HepG2 (cell line): ENCODE data around the gene TYMS. TPM values are rescaled to one million over a fixed set of nuclear protein-coding genes. Genes with fewer than 3 reads are reported as not detected.

Experiments
- ATAC-seq: fragments of 200-7000 bp; cut with Tn5 transposase; 3 replicates; pipeline ENCODE4 v1.9.1; 2020; ENCODE audit warnings: mild to moderate bottlenecking, moderate library complexity
- BruUV-seq: library from RNA; stranded (reverse); fragments of 400-500 nt; replicated peaks from 2 replicates; lab custom pipeline; 2021; lab: Mats Ljungman, UMichigan
- CTCF ChIA-PET: fragments of 300-600 bp; formaldehyde crosslinking; extraction: SDS; loops from one replicate; lab custom pipeline; 2021; ENCODE audit warnings: low total read pairs, inconsistent platforms, low intra/inter-chr PET ratio; lab: Yijun Ruan, JAX
- POLR2A ChIA-PET: fragments of 350-600 bp; sonication (Branson Sonifier 250); formaldehyde crosslinking; loops from one replicate; lab custom pipeline; 2020; ENCODE audit warnings: antibody characterized with exemption, inconsistent platforms; lab: Yijun Ruan, JAX
- DNase-seq: peaks from one replicate; pipeline ENCODE4 v3.0.0-alpha.2; 2015; ENCODE audit warnings: low spot score
- FAIRE-seq: peaks from 3 replicates; lab custom pipeline; 2011; peaks lifted over from hg19 to GRCh38; lab: Jason Lieb, UNC
- H2AFZ ChIP-seq: one replicate; pipeline ENCODE4 v1.6.1; 2011; ENCODE audit warnings: low read length, inconsistent platforms
- H3K27ac ChIP-seq: fragments of 300-600 bp; 3 replicates; pipeline ENCODE4 v1.8.0; 2011; ENCODE audit warnings: mixed run types, mild to moderate bottlenecking, mixed read lengths, low read length, inconsistent platforms; ENCODE audit not compliant: insufficient read depth; ENCODE audit errors: extremely low read length
- H3K27me3 ChIP-seq, 2 experiments: fragments of 200-600 bp in 1 of 2; 2 replicates in 1 of 2; 3 replicates in 1 of 2; pipeline versions ENCODE4 v1.6.0 to v1.8.0; 2011; ENCODE audit warnings: low read length in 2 of 2, mild to moderate bottlenecking in 2 of 2, moderate library complexity in 2 of 2, inconsistent platforms in 1 of 2; ENCODE audit not compliant: insufficient read depth in 2 of 2, control insufficient read depth in 1 of 2
- H3K36me3 ChIP-seq, 2 experiments: fragments of 200-600 bp in 1 of 2; replicated peaks in 1 of 2; 2 replicates in 1 of 2; 3 replicates in 1 of 2; pipeline versions ENCODE4 v1.5.1 to v1.8.0; 2011; ENCODE audit warnings: low read length in 2 of 2, inconsistent platforms in 1 of 2; ENCODE audit not compliant: insufficient read depth in 2 of 2, control insufficient read depth in 1 of 2
- H3K4me1 ChIP-seq: 2 replicates; pipeline ENCODE4 v1.5.1; 2012; ENCODE audit warnings: low read length, inconsistent platforms; ENCODE audit not compliant: insufficient read depth
- H3K4me2 ChIP-seq: 2 replicates; pipeline ENCODE4 v1.6.0; 2011; ENCODE audit warnings: low read depth, low read length, inconsistent platforms
- H3K4me3 ChIP-seq, 3 experiments: fragments of 200-600 bp in 1 of 3; sonication (generic), shearing (Covaris generic) in 1 of 3; replicated peaks in 1 of 3; 2 replicates each; pipeline ENCODE4 v1.5.1; 2011 to 2016; ENCODE audit warnings: low read length in 3 of 3, inconsistent platforms in 2 of 3, low read depth in 2 of 3, mild to moderate bottlenecking in 2 of 3, control low read depth in 1 of 3, mixed read lengths in 1 of 3; ENCODE audit not compliant: insufficient read depth in 1 of 3
- H3K79me2 ChIP-seq: one replicate; pipeline ENCODE4 v1.6.1; 2011; ENCODE audit warnings: low read length, inconsistent platforms; ENCODE audit not compliant: insufficient read depth
- H3K9ac ChIP-seq: 2 replicates; pipeline ENCODE4 v1.6.0; 2011; ENCODE audit warnings: mild to moderate bottlenecking, low read depth, low read length, inconsistent platforms; ENCODE audit not compliant: insufficient read depth
- H3K9me3 ChIP-seq: 2 replicates; pipeline ENCODE4 v1.5.1; 2012; ENCODE audit warnings: mild to moderate bottlenecking, low read length
- H4K20me1 ChIP-seq: 2 replicates; pipeline ENCODE4 v1.6.0; 2011; ENCODE audit warnings: inconsistent platforms, mild to moderate bottlenecking, low read length, moderate library complexity; ENCODE audit not compliant: insufficient read depth
- AKAP8 ChIP-seq: sonication (generic); formaldehyde crosslinking; IDR thresholded peaks from 2 replicates; pipeline ENCODE4 v1.5.1; 2020; ENCODE audit warnings: mild to moderate bottlenecking, missing genetic modification reagents
- KDM1A ChIP-seq: IDR thresholded peaks from 2 replicates; pipeline ENCODE4 v1.6.1; 2016; ENCODE audit warnings: missing compliant biosample characterization
- NFE2L1 ChIP-seq: sonication (generic); formaldehyde crosslinking; IDR thresholded peaks from 2 replicates; pipeline ENCODE4 v1.4.0; 2020; ENCODE audit warnings: missing genetic modification reagents, mild to moderate bottlenecking, borderline replicate concordance
- NPAS2 ChIP-seq: sonication (generic); formaldehyde crosslinking; IDR thresholded peaks from 2 replicates; pipeline ENCODE4 v1.8.0; 2022; ENCODE audit warnings: mild to moderate bottlenecking, missing genetic modification reagents, borderline replicate concordance
- NR3C1 ChIP-seq: sonication (generic); formaldehyde crosslinking; IDR thresholded peaks from 2 replicates; pipeline ENCODE4 v1.4.0; 2020; ENCODE audit warnings: missing genetic modification reagents
- PRPF4 ChIP-seq: fragments of 200-400 bp; formaldehyde crosslinking; IDR thresholded peaks from 2 replicates; pipeline ENCODE4 v1.6.1; 2016; ENCODE audit warnings: low read length, low read depth; ENCODE audit not compliant: poor library complexity, severe bottlenecking
- REST ChIP-seq, 2 experiments: IDR thresholded peaks; 2 replicates each; pipeline ENCODE4 v1.6.1; 2011 to 2012; ENCODE audit warnings: low read length in 2 of 2, borderline replicate concordance in 1 of 2, low read depth in 1 of 2, mild to moderate bottlenecking in 1 of 2, moderate library complexity in 1 of 2
- SRY ChIP-seq: sonication (generic); formaldehyde crosslinking; IDR thresholded peaks from 2 replicates; pipeline ENCODE4 v1.8.0; 2022; ENCODE audit warnings: mild to moderate bottlenecking, missing genetic modification reagents
- ZNF775 ChIP-seq: sonication (generic); formaldehyde crosslinking; IDR thresholded peaks from 2 replicates; pipeline ENCODE4 v1.4.0; 2020; ENCODE audit warnings: missing genetic modification reagents, mild to moderate bottlenecking, moderate library complexity, borderline replicate concordance
- ZNF788 ChIP-seq: sonication (generic); formaldehyde crosslinking; IDR thresholded peaks from 2 replicates; pipeline ENCODE4 v1.5.0; 2020; ENCODE audit warnings: mild to moderate bottlenecking, missing genetic modification reagents, borderline replicate concordance
- ZNF83 ChIP-seq: sonication (generic); formaldehyde crosslinking; IDR thresholded peaks from 2 replicates; pipeline ENCODE4 v1.4.0; 2020; ENCODE audit warnings: missing genetic modification reagents, mild to moderate bottlenecking, borderline replicate concordance
- WGBS: methylation state at CpG from one replicate; pipeline ENCODE4 v1.1.6; 2017; ENCODE audit warnings: low lambda C conversion rate; 5-methylcytosine and 5-hydroxymethylcytosine counted together
- in situ Hi-C: cut with HindIII; loops from 2 replicates; pipeline ENCODE4 v1.10.0; 2017; ENCODE audit warnings: low pct_unique_long_range_greater_than_20kb; ENCODE audit not compliant: extremely low pct_ligation_motif_present
- intact Hi-C: fragments of 100-400 bp; cut with micrococcal nuclease; formaldehyde crosslinking; loops from one replicate; pipeline ENCODE4 v1.10.0; 2022; ENCODE audit not compliant: unreplicated experiment
- polyA plus RNA-seq, 8 experiments: library from polyadenylated mRNA; depleted of rRNA in 3 of 8; stranded (reverse) in 7 of 8; unstranded in 1 of 8; fragments of >200 nt; fragmentation: Illumina TruSeq in 4 of 8; extraction: Trizol in 4 of 8; gene quantifications; 2 replicates each; pipeline versions ENCODE4 v1.2.1 to v1.2.3, GENCODE V29; 2011 to 2016; ENCODE audit warnings: low read depth in 4 of 8, missing spikeins in 1 of 8, mixed read lengths in 1 of 8; ENCODE audit not compliant: insufficient read depth in 1 of 8
- total RNA-seq, 5 experiments: library from RNA; depleted of rRNA; stranded (reverse); fragments of >200 nt; fragmentation: Illumina TruSeq; extraction: Trizol; gene quantifications; 2 replicates each; pipeline ENCODE4 v1.2.3, GENCODE V29; 2016; ENCODE audit warnings: low read depth in 1 of 5
- TF ChIP-seq, protein P1 (sequence below): sonication (generic); formaldehyde crosslinking; IDR thresholded peaks from 2 replicates; pipeline ENCODE4 v1.5.1; 2020; ENCODE audit warnings: missing genetic modification reagents, mild to moderate bottlenecking, borderline replicate concordance

The TYMS gene
- total and polyA plus RNA-seq, 2 of the 13 experiments (the other 11 are each of a cell fraction or from before 2014, with no cell fraction given): 80.1 to 106 TPM

DNA sequence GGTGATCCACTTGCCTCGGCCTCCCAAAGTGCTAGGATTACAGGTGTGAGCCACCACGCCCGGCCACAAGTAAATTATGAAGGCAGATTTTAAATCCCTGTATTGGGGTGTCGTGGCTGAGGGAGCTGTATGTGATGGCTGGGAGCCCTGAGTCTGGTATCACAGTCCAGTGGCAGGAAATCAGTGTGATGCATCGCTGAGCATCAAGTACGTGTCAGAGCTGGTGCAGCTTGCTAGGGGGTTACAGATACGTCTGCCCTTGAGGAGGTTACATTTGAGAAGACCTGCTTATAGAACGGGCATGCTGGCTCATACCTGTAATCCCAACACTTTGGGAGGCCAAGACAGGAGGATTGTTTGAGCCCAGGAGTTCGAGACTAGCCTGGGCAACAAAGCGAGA, 50.6 kb downstream of the TYMS start:
- POLR2A ChIA-PET: no interaction called here
- ATAC-seq: no peak
- 93% methylated on average over 10 of the region's 10 CpGs for WGBS

More for the DNA sequence above, 50.6 kb downstream of the TYMS start:
- no peak overlapping the region for H3K4me2 ChIP-seq
- H3K36me3 ChIP-seq: peaks cover 0 to 25% of the 10 kb centered on the region in 2 experiments; a peak in 4 of 5 replicates
- intact Hi-C loops: loop anchor here (10.0 kb wide), 1 partner anchor 83 kb away; no protein-coding TSS in a partner anchor
- H3K79me2 ChIP-seq: peaks cover 39% of the 10 kb centered on the region
- no peak overlapping the region for H3K27ac ChIP-seq
- no peak overlapping the region for H3K9ac ChIP-seq
- no peak overlapping the region for H2AFZ ChIP-seq
- no peak overlapping the region for H3K4me3 ChIP-seq
- peaks cover 44% of the 10 kb centered on the region for H3K4me1 ChIP-seq
- no peak for TF ChIP-seq ZNF788
- TF ChIP-seq AKAP8 (CRISPR knock-in tag): no peak
- TF ChIP-seq ZNF83 (CRISPR knock-in tag): no peak
- no peak for TF ChIP-seq NR3C1
- no peak for TF ChIP-seq PRPF4
- no peak for TF ChIP-seq SRY (CRISPR knock-in tag)
- TF ChIP-seq NPAS2 (CRISPR knock-in tag): no peak
- no peak for TF ChIP-seq KDM1A (CRISPR knock-in tag)
- no peak for TF ChIP-seq NFE2L1 (CRISPR knock-in tag)
- TF ChIP-seq, protein P1, sequence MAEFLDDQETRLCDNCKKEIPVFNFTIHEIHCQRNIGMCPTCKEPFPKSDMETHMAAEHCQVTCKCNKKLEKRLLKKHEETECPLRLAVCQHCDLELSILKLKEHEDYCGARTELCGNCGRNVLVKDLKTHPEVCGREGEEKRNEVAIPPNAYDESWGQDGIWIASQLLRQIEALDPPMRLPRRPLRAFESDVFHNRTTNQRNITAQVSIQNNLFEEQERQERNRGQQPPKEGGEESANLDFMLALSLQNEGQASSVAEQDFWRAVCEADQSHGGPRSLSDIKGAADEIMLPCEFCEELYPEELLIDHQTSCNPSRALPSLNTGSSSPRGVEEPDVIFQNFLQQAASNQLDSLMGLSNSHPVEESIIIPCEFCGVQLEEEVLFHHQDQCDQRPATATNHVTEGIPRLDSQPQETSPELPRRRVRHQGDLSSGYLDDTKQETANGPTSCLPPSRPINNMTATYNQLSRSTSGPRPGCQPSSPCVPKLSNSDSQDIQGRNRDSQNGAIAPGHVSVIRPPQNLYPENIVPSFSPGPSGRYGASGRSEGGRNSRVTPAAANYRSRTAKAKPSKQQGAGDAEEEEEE (CRISPR knock-in tag): no peak
- TF ChIP-seq ZNF775 (CRISPR knock-in tag): no peak
- TF ChIP-seq REST (IDR thresholded peaks at IDR 0.05; ENCODE audit: borderline replicate concordance in 1 of 2, low read depth in 1 of 2, low read length in 2 of 2): no peak
- TF ChIP-seq, all 625 proteins: peak for 0
- no peak for FAIRE-seq
- Histone ChIP-seq H3K27me3 (no peaks in the 10 kb centered on the region), H4K20me1 (no peaks in the 10 kb centered on the region), H3K9me3 (no peaks in the 10 kb centered on the region)
- in situ Hi-C loops: no loop called here
- CTCF ChIA-PET: no interaction called here
- no TSS peak for BruUV-seq
- DNase-seq: no peak
